ENCODE results near the gene MTARC2. TPM values are rescaled to one million over a fixed set of nuclear protein-coding genes. Genes with fewer than 3 reads are reported as not detected.

MTARC2 gene
- total RNA-seq, 1 donor from 2014 or later = 8.9 TPM

DNA sequence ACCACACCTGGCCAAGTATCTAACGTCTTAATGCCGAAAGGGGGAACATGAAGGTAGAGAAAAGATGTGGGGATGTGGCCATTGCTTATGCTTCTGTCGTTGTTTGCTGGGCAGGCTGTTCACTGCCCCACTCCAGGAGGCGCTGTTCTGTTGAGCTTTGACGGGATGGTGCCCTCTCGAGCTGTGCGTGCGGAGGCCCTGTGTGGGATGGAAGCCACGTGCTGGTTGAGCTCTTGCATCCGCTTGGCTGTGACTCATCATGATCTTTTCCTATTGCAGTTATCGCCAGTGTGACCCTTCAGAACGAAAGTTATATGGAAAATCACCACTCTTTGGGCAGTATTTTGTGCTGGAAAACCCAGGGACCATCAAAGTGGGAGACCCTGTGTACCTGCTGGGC is 64.9 kb downstream of the MTARC2 start:
- Mint-ChIP-seq H3K9me3 (no peaks in the 10 kb centered on the region), H3K27me3 (peaks cover 4% of the 10 kb centered on the region), H3K4me3 (no peak overlapping the region), H3K4me1 (peaks cover 2% of the 10 kb centered on the region), H3K36me3 (ENCODE audit: low read depth) (no peaks in the 10 kb centered on the region), H3K27ac (no peak overlapping the region)
- TF ChIP-seq, protein P1, sequence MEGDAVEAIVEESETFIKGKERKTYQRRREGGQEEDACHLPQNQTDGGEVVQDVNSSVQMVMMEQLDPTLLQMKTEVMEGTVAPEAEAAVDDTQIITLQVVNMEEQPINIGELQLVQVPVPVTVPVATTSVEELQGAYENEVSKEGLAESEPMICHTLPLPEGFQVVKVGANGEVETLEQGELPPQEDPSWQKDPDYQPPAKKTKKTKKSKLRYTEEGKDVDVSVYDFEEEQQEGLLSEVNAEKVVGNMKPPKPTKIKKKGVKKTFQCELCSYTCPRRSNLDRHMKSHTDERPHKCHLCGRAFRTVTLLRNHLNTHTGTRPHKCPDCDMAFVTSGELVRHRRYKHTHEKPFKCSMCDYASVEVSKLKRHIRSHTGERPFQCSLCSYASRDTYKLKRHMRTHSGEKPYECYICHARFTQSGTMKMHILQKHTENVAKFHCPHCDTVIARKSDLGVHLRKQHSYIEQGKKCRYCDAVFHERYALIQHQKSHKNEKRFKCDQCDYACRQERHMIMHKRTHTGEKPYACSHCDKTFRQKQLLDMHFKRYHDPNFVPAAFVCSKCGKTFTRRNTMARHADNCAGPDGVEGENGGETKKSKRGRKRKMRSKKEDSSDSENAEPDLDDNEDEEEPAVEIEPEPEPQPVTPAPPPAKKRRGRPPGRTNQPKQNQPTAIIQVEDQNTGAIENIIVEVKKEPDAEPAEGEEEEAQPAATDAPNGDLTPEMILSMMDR (IDR thresholded peaks at IDR 0.05) = no peak
- ChIA-PET POLR2A (no interaction called here), CTCF (no interaction called here)
- intact Hi-C loops (cut with micrococcal nuclease) = loop anchor here (5.0 to 10.0 kb wide), 2 partner anchors 282 to 1194 kb away; no protein-coding TSS in a partner anchor
- no peak for ATAC-seq (ENCODE audit: low read depth)
- DNase-seq = no peak

DNA sequence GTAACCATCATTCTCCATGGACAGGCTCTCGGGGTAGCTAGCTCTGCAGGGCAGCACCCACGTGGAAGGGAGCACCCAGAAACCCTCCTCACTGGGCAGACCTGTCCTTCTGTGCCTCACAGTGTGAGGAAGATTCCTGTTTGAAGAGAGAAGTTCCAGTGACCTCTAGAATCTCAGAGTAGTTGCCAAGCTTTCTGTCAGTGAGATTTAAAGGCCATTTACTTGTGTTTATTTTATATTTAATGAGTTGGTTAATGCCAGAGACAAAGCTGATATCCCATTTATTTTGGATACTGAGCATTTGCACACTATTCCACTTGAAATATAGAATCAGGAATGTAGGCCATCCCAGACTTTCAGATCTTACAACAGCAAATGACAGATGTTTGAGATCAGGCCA is 67.3 kb downstream of the MTARC2 start:
- DNase-seq (no peak), ATAC-seq (ENCODE audit: low read depth) (no peak)
- Mint-ChIP-seq H3K9me3 (peaks cover 3% of the 10 kb centered on the region), H3K4me1 (peaks cover 2% of the 10 kb centered on the region), H3K27ac (no peak overlapping the region), H3K36me3 (ENCODE audit: low read depth) (no peaks in the 10 kb centered on the region), H3K4me3 (no peak overlapping the region), H3K27me3 (peaks cover 4% of the 10 kb centered on the region)
- POLR2A ChIA-PET = no interaction called here
- intact Hi-C loops (cut with micrococcal nuclease) = loop anchor here (10.0 kb wide), 1 partner anchor 279 kb away; no protein-coding TSS in a partner anchor
- TF ChIP-seq, protein P1 (IDR thresholded peaks at IDR 0.05) = no peak
- CTCF ChIA-PET = no interaction called here

DNA sequence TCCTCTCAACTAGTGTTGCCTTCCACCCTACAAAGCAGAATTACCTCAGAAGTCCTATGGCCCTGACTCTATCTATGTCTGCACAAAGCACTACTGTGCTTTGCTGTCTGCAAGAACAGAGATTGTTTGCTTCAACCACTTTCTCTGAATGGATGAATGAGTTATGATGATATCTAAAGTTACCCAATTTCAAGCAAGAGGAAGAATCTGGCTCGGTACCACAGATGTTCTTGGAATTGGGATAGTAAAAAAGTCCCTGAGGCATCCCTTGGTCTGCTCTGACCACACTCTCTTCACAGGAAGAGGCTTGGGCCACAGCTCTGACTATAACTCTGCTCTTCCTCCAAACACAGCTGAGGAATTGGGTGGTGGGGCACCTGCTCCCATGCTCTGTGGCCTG is 69.8 kb downstream of the MTARC2 start:
- Mint-ChIP-seq H3K9me3 (peaks cover 4% of the 10 kb centered on the region), H3K36me3 (ENCODE audit: low read depth) (no peaks in the 10 kb centered on the region), H3K27ac (no peak overlapping the region), H3K27me3 (peaks cover 6% of the 10 kb centered on the region), H3K4me3 (no peak overlapping the region), H3K4me1 (no peaks in the 10 kb centered on the region)
- TF ChIP-seq, protein P1 (IDR thresholded peaks at IDR 0.05) = no peak
- intact Hi-C loops (cut with micrococcal nuclease) = loop anchor here (10.0 kb wide), 1 partner anchor 277 kb away; no protein-coding TSS in a partner anchor
- CTCF ChIA-PET = no interaction called here
- no peak for ATAC-seq (ENCODE audit: low read depth)
- POLR2A ChIA-PET = no interaction called here
- DNase-seq = no peak

- no peaks in the 10 kb centered on the region for H3K4me1 Mint-ChIP-seq
- DNase-seq = no peak
- ChIA-PET POLR2A (no interaction called here), CTCF (no interaction called here)
- H3K27me3 Mint-ChIP-seq = peaks cover 8% of the 10 kb centered on the region
- no peak overlapping the region for H3K27ac Mint-ChIP-seq
- no peak overlapping the region for H3K4me3 Mint-ChIP-seq
- ATAC-seq (ENCODE audit: low read depth) = no peak
- H3K9me3 Mint-ChIP-seq = peaks cover 4% of the 10 kb centered on the region
- TF ChIP-seq, protein P1 (IDR thresholded peaks at IDR 0.05) = no peak
- H3K36me3 Mint-ChIP-seq (ENCODE audit: low read depth) = no peaks in the 10 kb centered on the region
- intact Hi-C loops (cut with micrococcal nuclease) = loop anchor here (10.0 kb wide), 1 partner anchor 276 kb away; no protein-coding TSS in a partner anchor
These were observed 70.5 kb downstream of the MTARC2 start for GRCh38 chr1:220818421-220819173.

DNA sequence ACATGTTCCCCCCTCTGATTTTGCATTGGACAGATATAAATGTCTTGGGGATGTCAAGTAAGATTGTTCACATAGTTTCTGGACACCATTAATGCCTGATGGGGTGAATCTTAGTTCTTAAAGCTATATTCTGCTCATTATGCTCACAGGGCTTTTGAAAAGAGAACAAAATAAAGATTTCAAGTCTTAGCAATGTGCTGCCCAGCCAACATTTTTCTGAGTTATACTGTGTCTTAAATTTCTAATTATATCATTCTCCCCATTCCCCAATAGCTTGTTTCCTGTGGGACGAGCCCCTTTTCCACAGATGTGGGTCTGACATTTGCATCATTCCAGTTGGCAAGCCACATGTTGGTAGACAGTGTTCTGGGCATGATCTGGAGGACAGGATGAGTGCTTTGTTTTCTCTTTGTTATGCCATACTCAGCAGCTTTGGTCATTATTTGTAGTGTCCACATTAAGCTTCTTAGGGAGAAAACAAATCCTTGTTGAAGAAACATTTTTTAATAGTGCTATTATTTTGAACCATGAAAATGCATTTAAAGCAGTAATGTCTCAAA is 71.4 kb downstream of the MTARC2 start:
- no peak overlapping the region for H3K27ac Mint-ChIP-seq
- no peak overlapping the region for H3K4me3 Mint-ChIP-seq
- intact Hi-C loops (cut with micrococcal nuclease) = loop anchor here (10.0 kb wide), 1 partner anchor 275 kb away; no protein-coding TSS in a partner anchor
- no peak for ATAC-seq (ENCODE audit: low read depth)
- peaks cover 4% of the 10 kb centered on the region for H3K9me3 Mint-ChIP-seq
- H3K27me3 Mint-ChIP-seq = peaks cover 12% of the 10 kb centered on the region
- ChIA-PET POLR2A (no interaction called here), CTCF (no interaction called here)
- no peak for DNase-seq
- no peaks in the 10 kb centered on the region for H3K4me1 Mint-ChIP-seq
- TF ChIP-seq, protein P1 (IDR thresholded peaks at IDR 0.05) = no peak
- no peaks in the 10 kb centered on the region for H3K36me3 Mint-ChIP-seq (ENCODE audit: low read depth)
